Osteocyte (in vitro differentiated cells): Measurements from ENCODE around the gene RAD50. TPM values are rescaled to one million over a fixed set of nuclear protein-coding genes. Genes with fewer than 3 reads are reported as not detected.
"Not testable (repeated sequence)": the region's sequence is repeated elsewhere in the genome, so short reads cannot be mapped to it uniquely, and the experiment has no call there.

Source experiments
- DNase-seq: peaks from one replicate; pipeline ENCODE4 v3.0.0; 2021; ENCODE audit warnings: mixed read lengths; ENCODE audit not compliant: unreplicated experiment; ENCODE audit errors: extremely low spot score
- H3K27ac Mint-ChIP-seq: one replicate; pipeline ENCODE4 v1.8.0; 2021; ENCODE audit warnings: mild to moderate bottlenecking, mixed read lengths; ENCODE audit not compliant: unreplicated experiment
- H3K27me3 Mint-ChIP-seq: one replicate; pipeline ENCODE4 v1.8.0; 2021; ENCODE audit warnings: mixed read lengths; ENCODE audit not compliant: unreplicated experiment
- H3K36me3 Mint-ChIP-seq: one replicate; pipeline ENCODE4 v1.8.0; 2021; ENCODE audit warnings: mixed read lengths; ENCODE audit not compliant: unreplicated experiment
- H3K4me1 Mint-ChIP-seq: one replicate; pipeline ENCODE4 v1.8.0; 2021; ENCODE audit warnings: mixed read lengths; ENCODE audit not compliant: unreplicated experiment
- H3K4me3 Mint-ChIP-seq: one replicate; pipeline ENCODE4 v1.8.0; 2021; ENCODE audit warnings: mild to moderate bottlenecking, moderate library complexity, mixed read lengths; ENCODE audit not compliant: unreplicated experiment
- H3K9me3 Mint-ChIP-seq: one replicate; pipeline ENCODE4 v1.8.0; 2021; ENCODE audit warnings: mixed read lengths; ENCODE audit not compliant: unreplicated experiment
- long read RNA-seq: library from polyadenylated mRNA; unstranded; transcript quantifications from one replicate; pipeline ENCODE4 v2.0.0, GENCODE V29; 2021
- total RNA-seq: library from RNA; stranded (reverse); gene quantifications from 2 replicates; pipeline ENCODE4 v1.2.1, GENCODE V29; 2021
- TF ChIP-seq, protein P1 (sequence below): fragments of 200-600 bp; sonication (generic); IDR thresholded peaks from 2 replicates; pipeline ENCODE4 v1.5.0; 2021; ENCODE audit warnings: antibody characterized with exemption, mild to moderate bottlenecking, moderate library complexity

Gene RAD50
- total RNA-seq = 24.7 and 27.5 TPM in 2 replicates
- long read RNA-seq, partial matches to known transcripts = 157 of 166 reads
- long read RNA-seq, other reads (novel, unspliced or antisense) = 9 of 166 reads

GRCh38 chr5:132556763-132557477, at the start of gene RAD50:
Gene RAD50, plus strand, starts transcription at chr5:132556977. Its CDS starts 348 bp downstream, at chr5:132557325.
- Mint-ChIP-seq H3K4me3 (peak within 1 kb of the TSS; percentile 93), H3K36me3 (peaks cover 2% of the 10 kb centered on the region), H3K4me1 (peaks cover 20% of the 10 kb centered on the region), H3K9me3 (no peaks in the 10 kb centered on the region), H3K27ac (peak within 1 kb of the TSS; percentile 95), H3K27me3 (peaks cover 4% of the 10 kb centered on the region)
- DNase-seq = peak; percentile 94
- TF ChIP-seq, protein P1, sequence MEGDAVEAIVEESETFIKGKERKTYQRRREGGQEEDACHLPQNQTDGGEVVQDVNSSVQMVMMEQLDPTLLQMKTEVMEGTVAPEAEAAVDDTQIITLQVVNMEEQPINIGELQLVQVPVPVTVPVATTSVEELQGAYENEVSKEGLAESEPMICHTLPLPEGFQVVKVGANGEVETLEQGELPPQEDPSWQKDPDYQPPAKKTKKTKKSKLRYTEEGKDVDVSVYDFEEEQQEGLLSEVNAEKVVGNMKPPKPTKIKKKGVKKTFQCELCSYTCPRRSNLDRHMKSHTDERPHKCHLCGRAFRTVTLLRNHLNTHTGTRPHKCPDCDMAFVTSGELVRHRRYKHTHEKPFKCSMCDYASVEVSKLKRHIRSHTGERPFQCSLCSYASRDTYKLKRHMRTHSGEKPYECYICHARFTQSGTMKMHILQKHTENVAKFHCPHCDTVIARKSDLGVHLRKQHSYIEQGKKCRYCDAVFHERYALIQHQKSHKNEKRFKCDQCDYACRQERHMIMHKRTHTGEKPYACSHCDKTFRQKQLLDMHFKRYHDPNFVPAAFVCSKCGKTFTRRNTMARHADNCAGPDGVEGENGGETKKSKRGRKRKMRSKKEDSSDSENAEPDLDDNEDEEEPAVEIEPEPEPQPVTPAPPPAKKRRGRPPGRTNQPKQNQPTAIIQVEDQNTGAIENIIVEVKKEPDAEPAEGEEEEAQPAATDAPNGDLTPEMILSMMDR = no peak

DNA sequence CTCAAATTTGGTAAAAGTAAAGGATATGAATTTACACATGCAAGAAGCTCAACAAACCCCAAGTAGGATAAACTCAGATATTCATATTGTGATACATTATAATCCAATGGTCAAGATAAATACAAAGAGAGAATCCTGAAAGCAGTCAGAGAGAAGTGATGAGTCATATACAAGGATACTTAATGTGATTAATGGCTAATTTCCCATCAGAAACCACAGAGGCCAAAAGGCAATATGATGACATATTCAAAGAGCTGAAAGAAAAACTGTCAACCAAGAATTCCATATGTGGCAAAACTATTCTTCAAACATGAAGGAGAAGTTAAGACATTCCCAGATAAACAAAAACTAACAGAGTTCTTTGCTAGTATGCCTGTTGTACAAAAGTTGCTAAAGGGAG, 46.7 kb upstream of the RAD50 start:
- H3K36me3 Mint-ChIP-seq = peaks cover 5% of the 10 kb centered on the region
- peaks cover 12% of the 10 kb centered on the region for H3K4me1 Mint-ChIP-seq
- TF ChIP-seq, protein P1 = no peak
- H3K9me3 Mint-ChIP-seq = peaks cover 21% of the 10 kb centered on the region
- no peak for DNase-seq
- H3K27me3 Mint-ChIP-seq = no peaks in the 10 kb centered on the region
- H3K4me3 Mint-ChIP-seq = no peak overlapping the region
- H3K27ac Mint-ChIP-seq = no peak overlapping the region

- not testable (repeated sequence) for DNase-seq, H3K27me3 Mint-ChIP-seq, H3K36me3 Mint-ChIP-seq, H3K4me1 Mint-ChIP-seq, H3K4me3 Mint-ChIP-seq, H3K27ac Mint-ChIP-seq
- H3K9me3 Mint-ChIP-seq = peaks cover 21% of the 10 kb centered on the region
These were observed 43.0 kb upstream of the RAD50 start for GRCh38 chr5:132513618-132514336.

- H3K4me3 Mint-ChIP-seq, H3K36me3 Mint-ChIP-seq, DNase-seq, H3K27ac Mint-ChIP-seq, H3K4me1 Mint-ChIP-seq: not testable (repeated sequence)
- Mint-ChIP-seq H3K9me3 (peaks cover 13% of the 10 kb centered on the region), H3K27me3 (peaks cover 21% of the 10 kb centered on the region)
These were observed 34.7 kb upstream of the RAD50 start for GRCh38 chr5:132522067-132522466.

GRCh38 chr5:132524877-132525276, 31.9 kb upstream of the RAD50 start:
- H3K4me3 Mint-ChIP-seq, H3K36me3 Mint-ChIP-seq, H3K27ac Mint-ChIP-seq, DNase-seq, H3K4me1 Mint-ChIP-seq: not testable (repeated sequence)
- Mint-ChIP-seq H3K9me3 (peaks cover 13% of the 10 kb centered on the region), H3K27me3 (peaks cover 28% of the 10 kb centered on the region)

GRCh38 chr5:132525299-132525724, 31.5 kb upstream of the RAD50 start:
- Mint-ChIP-seq H3K4me1 (peaks cover 1% of the 10 kb centered on the region), H3K27ac (no peak overlapping the region), H3K4me3 (no peak overlapping the region), H3K9me3 (peaks cover 10% of the 10 kb centered on the region), H3K27me3 (peaks cover 28% of the 10 kb centered on the region), H3K36me3 (no peaks in the 10 kb centered on the region)
- no peak for DNase-seq
- TF ChIP-seq, protein P1 = no peak
